HepG2 (cell line): ENCODE measurements around the gene HPCAL1. TPM values are rescaled to one million over a fixed set of nuclear protein-coding genes. Genes with fewer than 3 reads are reported as not detected.

Experiments
- ATAD3A ChIP-seq: sonication (generic); formaldehyde crosslinking; IDR thresholded peaks from 2 replicates; pipeline ENCODE4 v1.4.0; 2020; ENCODE audit warnings: missing genetic modification reagents
- CTCF ChIP-seq: sonication (generic); formaldehyde crosslinking; IDR thresholded peaks from 2 replicates; pipeline ENCODE4 v1.5.0; 2020; ENCODE audit warnings: mild to moderate bottlenecking, missing genetic modification reagents, moderate library complexity
- DR1 ChIP-seq: sonication (generic); formaldehyde crosslinking; IDR thresholded peaks from 2 replicates; pipeline ENCODE4 v1.8.0; 2021; ENCODE audit warnings: mild to moderate bottlenecking, missing genetic modification reagents, inconsistent platforms
- DZIP1 ChIP-seq: sonication (generic); formaldehyde crosslinking; IDR thresholded peaks from 2 replicates; pipeline ENCODE4 v1.5.0; 2020; ENCODE audit warnings: mild to moderate bottlenecking, missing genetic modification reagents
- GMEB2 ChIP-seq: IDR thresholded peaks from 2 replicates; pipeline ENCODE4 v1.6.1; 2016; ENCODE audit warnings: missing biosample characterization, missing genetic modification reagents, low read depth
- HHEX ChIP-seq: IDR thresholded peaks from 2 replicates; pipeline ENCODE4 v1.6.1; 2016; ENCODE audit warnings: control low read depth
- MTERF4 ChIP-seq: sonication (generic); formaldehyde crosslinking; IDR thresholded peaks from 2 replicates; pipeline ENCODE4 v1.8.0; 2023; ENCODE audit warnings: mild to moderate bottlenecking, missing genetic modification reagents
- MXD1 ChIP-seq: sonication (generic); formaldehyde crosslinking; IDR thresholded peaks from 2 replicates; pipeline ENCODE4 v1.4.0; 2020; ENCODE audit warnings: mild to moderate bottlenecking, missing genetic modification reagents
- PITX1 ChIP-seq: sonication (generic); formaldehyde crosslinking; IDR thresholded peaks from 2 replicates; pipeline ENCODE4 v1.5.1; 2020; ENCODE audit warnings: mild to moderate bottlenecking, missing genetic modification reagents
- PLSCR1 ChIP-seq: sonication (generic); formaldehyde crosslinking; IDR thresholded peaks from 2 replicates; pipeline ENCODE4 v1.5.0; 2020; ENCODE audit warnings: missing genetic modification reagents, mild to moderate bottlenecking, borderline replicate concordance
- RBFOX2 ChIP-seq: fragments of 200-400 bp; formaldehyde crosslinking; IDR thresholded peaks from 2 replicates; pipeline ENCODE4 v1.6.1; 2017; ENCODE audit warnings: low read depth, mild to moderate bottlenecking, low read length
- RFX5 ChIP-seq: IDR thresholded peaks from 2 replicates; pipeline ENCODE4 v1.6.1; 2011; ENCODE audit warnings: low read depth, low read length, improper control_type of control experiment
- RXRB ChIP-seq: IDR thresholded peaks from 2 replicates; pipeline ENCODE4 v1.6.1; 2016; ENCODE audit warnings: borderline replicate concordance, missing genetic modification reagents, missing compliant biosample characterization
- YEATS4 ChIP-seq: sonication (generic); formaldehyde crosslinking; IDR thresholded peaks from 2 replicates; pipeline ENCODE4 v1.4.0; 2020; ENCODE audit warnings: missing genetic modification reagents, borderline replicate concordance
- ZBTB25 ChIP-seq: IDR thresholded peaks from 2 replicates; pipeline ENCODE4 v1.6.1; 2018; ENCODE audit warnings: missing genetic modification reagents
- ZEB1 ChIP-seq: IDR thresholded peaks from 2 replicates; pipeline ENCODE4 v1.6.1; 2012; ENCODE audit warnings: mild to moderate bottlenecking, low read depth, inconsistent platforms; ENCODE audit not compliant: insufficient replicate concordance
- ZFY ChIP-seq: sonication (generic); formaldehyde crosslinking; IDR thresholded peaks from 2 replicates; pipeline ENCODE4 v1.4.0; 2020; ENCODE audit warnings: missing genetic modification reagents
- ZNF331 ChIP-seq: sonication (generic); formaldehyde crosslinking; IDR thresholded peaks from 2 replicates; pipeline ENCODE4 v1.4.0; 2020; ENCODE audit warnings: missing genetic modification reagents
- ZSCAN21 ChIP-seq: sonication (generic); formaldehyde crosslinking; IDR thresholded peaks from 2 replicates; pipeline ENCODE4 v1.8.0; 2022; ENCODE audit warnings: mild to moderate bottlenecking, missing genetic modification reagents, moderate library complexity, borderline replicate concordance
- ZSCAN9 ChIP-seq: IDR thresholded peaks from 2 replicates; pipeline ENCODE4 v1.6.1; 2016; ENCODE audit warnings: borderline replicate concordance
- polyA plus RNA-seq, 8 experiments: library from polyadenylated mRNA; depleted of rRNA in 3 of 8; stranded (reverse) in 7 of 8; unstranded in 1 of 8; fragments of >200 nt; fragmentation: Illumina TruSeq in 4 of 8; extraction: Trizol in 4 of 8; gene quantifications; 2 replicates each; pipeline versions ENCODE4 v1.2.1 to v1.2.3, GENCODE V29; 2011 to 2016; ENCODE audit warnings: low read depth in 4 of 8, missing spikeins in 1 of 8, mixed read lengths in 1 of 8; ENCODE audit not compliant: insufficient read depth in 1 of 8
- total RNA-seq, 5 experiments: library from RNA; depleted of rRNA; stranded (reverse); fragments of >200 nt; fragmentation: Illumina TruSeq; extraction: Trizol; gene quantifications; 2 replicates each; pipeline ENCODE4 v1.2.3, GENCODE V29; 2016; ENCODE audit warnings: low read depth in 1 of 5

The HPCAL1 gene
- total and polyA plus RNA-seq, 2 of the 13 experiments (the other 11 are each of a cell fraction or from before 2014, with no cell fraction given), result 29.5 to 29.9 TPM

- TF ChIP-seq YEATS4 (CRISPR knock-in tag), result peak; percentile 74
- TF ChIP-seq CTCF, result peak; percentile 4
- no peak for TF ChIP-seq ZSCAN21 (CRISPR knock-in tag)
- TF ChIP-seq GMEB2, result no peak
- TF ChIP-seq MTERF4, result peak; percentile 68; the same call in 1 of the 2 replicates
- TF ChIP-seq ATAD3A (CRISPR knock-in tag), result no peak
- no peak for TF ChIP-seq ZEB1
- TF ChIP-seq RFX5, result no peak
- TF ChIP-seq PITX1 (CRISPR knock-in tag), result peak; percentile 36
- peak; percentile 25; the same call in 1 of the 2 replicates for TF ChIP-seq ZNF331 (CRISPR knock-in tag)
- TF ChIP-seq PLSCR1, result no peak
- TF ChIP-seq RBFOX2, result peak; percentile 9; the same call in 1 of the 2 replicates
- TF ChIP-seq DR1 (CRISPR knock-in tag), result no peak
- TF ChIP-seq ZFY (CRISPR knock-in tag), result peak; percentile 57
- peak; percentile 73; the same call in 1 of the 2 replicates for TF ChIP-seq ZBTB25 (CRISPR knock-in tag)
- no peak for TF ChIP-seq RXRB (CRISPR knock-in tag)
- TF ChIP-seq HHEX (CRISPR knock-in tag), result no peak
- no peak; the same call in 1 of the 2 replicates for TF ChIP-seq DZIP1
- 0 out of 2 replicates have a peak, but pooled peaks have one; percentile 39 for TF ChIP-seq ZSCAN9
- peak; percentile 77 for TF ChIP-seq MXD1 (CRISPR knock-in tag)
Measured at GRCh38 chr2:10278029-10278762, 24.5 kb upstream of the HPCAL1 start (continued).
